Activated naive CD4-positive, alpha-beta T cell treated with anti-CD3 and anti-CD28 coated beads, Interleukin-2, amount 50 U/mL, for 16 hours (primary cell): ENCODE data around the gene F9.
"Not testable (repeated sequence)": the region's sequence is repeated elsewhere in the genome, so short reads cannot be mapped to it uniquely, and the experiment has no call there.

Experiments used
- DNase-seq: peaks from one replicate; pipeline ENCODE4 v3.0.0-alpha.2; 2020

The F9 gene

DNA sequence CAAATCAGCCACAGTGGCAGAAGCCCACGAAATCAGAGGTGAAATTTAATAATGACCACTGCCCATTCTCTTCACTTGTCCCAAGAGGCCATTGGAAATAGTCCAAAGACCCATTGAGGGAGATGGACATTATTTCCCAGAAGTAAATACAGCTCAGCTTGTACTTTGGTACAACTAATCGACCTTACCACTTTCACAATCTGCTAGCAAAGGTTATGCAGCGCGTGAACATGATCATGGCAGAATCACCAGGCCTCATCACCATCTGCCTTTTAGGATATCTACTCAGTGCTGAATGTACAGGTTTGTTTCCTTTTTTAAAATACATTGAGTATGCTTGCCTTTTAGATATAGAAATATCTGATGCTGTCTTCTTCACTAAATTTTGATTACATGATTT, at the start of gene F9:
F9 (plus strand) TSS at position 190 of the 400 bp plus-strand sequence; CDS start at position 216, 26 bp downstream.
- DNase-seq, result no peak

DNA sequence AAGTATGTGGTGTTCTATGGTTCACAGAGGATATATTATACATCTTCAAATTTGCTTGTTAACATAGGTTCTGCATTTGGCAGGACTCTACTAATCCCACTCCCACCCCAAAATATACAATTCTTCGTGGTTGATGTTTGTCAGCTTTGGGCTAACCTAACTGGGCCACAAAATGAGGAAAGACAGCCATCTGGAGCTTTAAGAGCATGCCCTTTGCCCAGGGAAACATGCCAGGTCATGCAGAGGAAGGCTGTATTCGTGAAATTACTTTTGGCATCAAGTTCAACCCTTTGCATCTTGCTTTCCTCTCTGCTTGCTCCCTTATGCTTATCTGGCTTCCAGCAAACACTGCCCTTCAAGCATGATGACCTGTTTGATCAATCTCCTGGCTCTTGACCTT, 46.8 kb upstream of the F9 start:
- no peak for DNase-seq

DNA sequence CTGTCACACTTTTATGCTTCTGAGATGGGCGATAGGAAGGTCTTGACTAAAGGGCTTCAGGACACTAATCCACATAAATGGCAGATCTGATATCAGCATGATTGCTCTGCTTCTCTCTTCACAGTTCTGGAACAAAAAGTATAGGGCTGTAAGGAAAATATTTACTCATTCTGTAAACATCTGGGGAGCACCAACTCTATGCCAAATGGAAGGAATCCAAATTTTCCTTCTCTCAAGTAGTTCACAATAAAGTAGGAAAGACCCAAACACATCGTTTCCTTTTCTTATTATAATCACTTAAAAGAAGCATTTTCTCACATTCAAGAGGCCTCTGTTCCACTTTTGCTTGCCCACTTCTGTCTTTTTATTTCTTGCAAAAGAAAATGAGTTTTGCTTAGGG, 45.9 kb upstream of the F9 start:
- DNase-seq, result no peak

DNA sequence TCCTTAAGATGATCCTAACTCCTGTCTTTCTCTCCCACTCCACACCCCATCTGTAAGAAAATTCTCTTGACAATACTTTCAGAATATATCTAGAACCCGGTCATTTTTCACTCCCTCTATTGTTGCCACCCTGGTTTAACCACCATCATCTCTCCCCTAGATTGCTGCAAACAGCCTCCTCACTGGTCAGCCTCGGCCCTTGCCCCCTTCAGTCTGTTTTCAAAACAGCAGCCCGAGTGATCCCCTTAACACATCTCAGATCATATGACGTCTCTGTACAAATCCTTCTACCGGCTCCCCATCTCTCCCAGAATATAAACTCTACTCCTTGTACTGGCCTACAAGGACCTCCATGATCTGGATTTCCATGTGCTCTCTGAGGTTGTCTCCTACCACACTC, 35.2 kb upstream of the F9 start:
- no peak for DNase-seq

DNA sequence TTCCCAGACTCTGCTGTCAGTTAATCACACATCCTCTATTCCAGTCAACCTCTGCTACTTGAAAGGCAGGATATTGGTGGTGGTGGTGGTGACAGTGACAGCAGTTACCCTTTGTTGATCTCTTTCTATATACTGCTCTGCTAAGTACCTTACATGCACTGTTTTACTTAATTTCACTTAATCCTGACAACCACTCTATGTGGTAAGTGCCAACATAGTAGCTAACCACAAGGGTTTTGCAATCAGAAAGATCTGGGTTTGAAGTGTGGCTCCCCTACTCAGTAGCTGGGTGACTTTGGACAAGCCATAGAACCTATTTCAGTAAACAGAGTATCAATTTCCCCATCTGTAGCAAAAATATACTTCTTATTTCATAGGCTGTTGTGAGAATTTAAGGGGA, 24.2 kb upstream of the F9 start:
- DNase-seq, result no peak

DNA sequence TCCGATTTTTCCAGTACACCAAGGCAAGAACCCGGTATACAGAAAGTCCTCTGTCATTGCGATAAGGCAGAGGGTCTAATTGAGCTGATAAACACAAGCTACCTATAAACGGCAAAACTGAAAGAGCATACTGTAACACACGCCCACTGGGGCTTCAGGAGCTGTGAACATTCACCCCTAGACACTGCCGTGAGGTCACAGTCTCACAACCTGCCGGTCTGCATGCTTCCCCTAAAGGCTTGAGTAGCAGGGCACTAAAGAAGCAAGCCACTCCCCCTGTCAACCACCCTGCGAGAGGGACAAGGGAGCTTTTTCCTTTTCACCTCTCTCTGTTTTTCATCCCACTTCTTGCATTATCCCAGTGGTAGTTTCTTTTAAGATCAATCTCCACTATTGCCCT, 22.4 kb upstream of the F9 start:
- no peak for DNase-seq

DNA sequence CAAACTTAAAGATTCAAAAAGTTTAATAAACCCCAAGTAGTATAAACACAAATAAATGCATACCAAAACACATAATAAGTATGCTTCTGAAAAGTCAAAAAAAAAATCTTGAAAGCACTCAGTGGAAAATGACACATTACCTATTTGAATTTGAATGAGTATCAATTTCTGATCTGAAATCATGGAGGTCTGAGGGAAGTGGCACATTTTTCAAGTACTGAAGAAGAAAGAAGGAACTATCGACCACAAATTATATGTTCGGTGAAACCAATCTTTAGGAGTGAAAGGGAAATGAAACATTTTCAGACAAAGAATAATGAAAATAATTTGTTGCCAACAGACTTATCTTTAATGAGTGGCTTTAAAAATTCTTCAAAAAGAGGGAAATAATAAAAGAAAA, 12.1 kb upstream of the F9 start:
- no peak for DNase-seq

DNA sequence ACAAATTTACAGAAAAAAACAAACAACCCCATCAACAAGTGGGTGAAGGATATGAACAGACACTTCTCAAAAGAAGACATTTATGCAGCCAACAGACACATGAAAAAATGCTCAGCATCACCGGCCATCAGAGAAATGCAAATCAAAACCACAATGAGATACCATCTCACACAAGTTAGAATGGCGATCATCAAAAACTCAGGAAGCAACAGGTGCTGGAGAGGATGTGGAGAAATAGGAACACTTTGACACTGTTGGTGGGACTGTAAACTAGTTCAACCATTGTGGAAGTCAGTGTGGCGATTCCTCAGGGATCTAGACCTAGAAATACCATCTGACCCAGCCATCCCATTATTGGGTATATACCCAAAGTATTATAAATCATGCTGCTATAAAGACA, 1.7 kb upstream of the F9 start:
- DNase-seq, result not testable (repeated sequence)

DNA sequence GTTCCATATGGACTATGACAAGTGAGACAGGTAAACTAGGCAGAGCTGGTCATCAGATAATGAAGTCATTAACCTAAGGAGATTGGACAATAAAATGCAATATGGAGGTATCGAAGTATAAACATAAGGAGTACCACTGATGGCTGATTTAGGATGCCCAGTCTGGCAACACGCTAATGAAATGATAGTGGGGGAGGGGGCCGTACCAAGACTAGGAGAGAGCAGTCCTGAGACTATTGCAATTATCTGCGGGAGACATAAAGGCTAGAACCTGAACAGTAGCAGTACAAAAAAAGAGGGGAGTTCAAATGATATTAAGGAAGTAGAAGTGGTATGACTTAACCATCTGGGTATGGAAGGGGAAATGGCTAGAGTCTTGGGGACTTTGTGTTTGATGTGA, 2.3 kb downstream of the F9 start:
- DNase-seq, result no peak

DNA sequence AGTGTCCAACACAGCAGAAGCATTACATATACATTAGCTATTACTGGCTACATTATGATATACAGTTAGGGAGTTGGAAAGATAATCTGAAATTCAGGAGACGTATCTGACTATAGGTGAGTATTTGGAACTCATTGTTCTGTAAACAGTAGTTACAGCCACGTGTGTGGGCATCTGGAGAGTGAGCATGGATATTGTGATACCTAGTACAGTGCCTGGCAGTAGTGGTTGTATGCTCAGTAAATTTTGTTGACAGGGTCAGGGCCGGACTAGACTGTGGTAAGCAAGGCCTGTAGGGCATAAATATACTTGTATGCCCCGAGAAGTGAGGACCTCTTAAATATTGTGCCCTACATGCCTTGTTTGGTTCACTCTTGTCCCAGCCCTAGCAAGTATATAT, 2.9 kb downstream of the F9 start:
- no peak for DNase-seq

DNA sequence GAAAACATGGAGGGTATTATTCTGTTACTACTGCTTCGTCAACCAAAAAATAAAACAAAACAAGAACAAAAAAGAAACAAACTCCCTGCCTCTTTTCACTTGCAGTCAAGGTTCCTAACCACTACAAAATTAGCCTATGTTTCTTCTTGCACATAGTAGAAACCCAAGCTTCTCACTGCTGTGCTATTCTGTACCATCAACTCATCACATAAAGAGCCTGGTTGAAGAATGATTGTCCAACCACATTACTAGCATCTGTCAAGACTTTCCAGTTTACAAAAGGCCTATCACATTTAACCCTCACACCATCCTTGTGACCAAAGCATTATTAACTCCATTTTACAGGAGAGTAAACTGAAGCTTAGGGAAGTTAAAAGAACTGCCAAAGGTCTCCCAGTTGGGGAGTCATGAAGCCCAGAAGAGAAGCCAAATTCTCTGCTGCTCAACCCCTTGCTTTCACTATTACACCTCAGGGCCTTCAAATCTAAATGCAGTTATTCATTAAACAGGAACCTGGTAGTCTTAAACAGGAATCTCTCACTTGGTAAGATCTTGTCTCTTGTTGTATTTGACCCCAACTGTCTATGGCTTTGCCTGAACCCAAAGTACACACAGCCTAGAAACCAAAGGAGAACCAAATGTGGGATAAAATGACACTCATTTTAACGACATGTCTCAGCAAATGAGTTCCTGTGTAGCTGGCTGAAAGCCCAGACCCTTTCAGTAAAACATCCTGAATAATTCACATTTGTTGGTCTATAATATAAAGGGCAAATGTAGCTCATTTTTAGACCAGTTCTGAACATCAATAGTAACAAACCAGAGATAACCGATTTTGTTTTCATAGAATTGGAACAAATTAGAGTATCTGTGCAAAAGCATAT, 8.6 kb downstream of the F9 start:
- DNase-seq, result no peak

DNA sequence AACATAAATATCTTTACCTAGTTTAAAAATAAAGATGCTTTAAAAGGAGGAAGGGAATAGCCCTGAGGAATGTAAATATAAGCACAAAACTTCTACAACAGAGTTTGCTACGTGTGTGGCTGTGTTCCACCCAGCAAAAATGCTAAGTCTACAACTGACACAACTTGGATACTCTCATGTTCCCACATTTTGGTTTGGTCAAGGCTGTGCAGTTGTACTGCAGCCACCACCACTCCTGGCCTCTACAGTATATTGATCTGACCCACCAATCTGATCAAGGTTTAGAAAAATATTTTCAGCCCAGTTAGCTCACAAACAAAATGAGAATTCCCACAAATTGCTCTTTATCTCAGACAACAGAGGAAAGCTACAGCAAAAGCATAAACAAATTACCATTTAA, 12.1 kb downstream of the F9 start:
- no peak for DNase-seq

DNA sequence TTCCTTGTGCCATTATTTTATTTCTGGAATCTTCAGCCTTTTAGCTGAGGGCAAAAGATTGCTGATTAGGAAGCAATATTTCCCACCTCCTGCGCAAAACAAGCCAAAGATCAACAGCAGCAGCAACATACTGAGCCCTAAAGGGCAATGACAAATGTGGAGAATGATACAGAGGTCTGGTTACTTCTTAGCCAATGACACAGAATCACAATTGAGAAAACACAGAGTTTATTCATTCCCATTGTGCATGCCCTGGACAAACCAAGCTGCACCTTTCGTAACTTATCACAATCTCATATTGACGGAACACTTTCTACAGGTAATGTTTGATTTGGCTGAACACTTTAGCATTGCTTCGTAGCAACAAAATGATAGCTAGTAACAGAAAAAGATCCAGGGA, 13.4 kb downstream of the F9 start:
- no peak for DNase-seq

DNA sequence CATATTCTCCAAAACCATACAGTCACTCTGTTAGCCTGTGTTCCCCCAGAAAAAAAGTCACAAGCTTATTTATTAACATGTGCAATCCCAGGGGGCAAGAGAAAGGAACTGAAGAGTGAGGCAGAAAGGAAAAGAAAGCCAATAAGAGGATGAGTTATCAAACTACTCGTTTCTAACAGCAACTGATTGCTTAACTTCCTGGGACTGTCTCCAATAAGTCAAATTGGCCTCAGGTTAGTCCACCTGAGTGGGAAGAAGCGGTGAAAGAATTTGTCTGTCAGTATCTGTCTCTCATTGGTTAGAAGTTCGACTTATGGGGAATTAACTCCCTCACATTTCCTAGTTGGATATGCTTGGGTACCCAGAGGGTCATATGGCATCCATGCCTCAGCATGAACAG, 14.1 kb downstream of the F9 start:
- DNase-seq, result no peak

DNA sequence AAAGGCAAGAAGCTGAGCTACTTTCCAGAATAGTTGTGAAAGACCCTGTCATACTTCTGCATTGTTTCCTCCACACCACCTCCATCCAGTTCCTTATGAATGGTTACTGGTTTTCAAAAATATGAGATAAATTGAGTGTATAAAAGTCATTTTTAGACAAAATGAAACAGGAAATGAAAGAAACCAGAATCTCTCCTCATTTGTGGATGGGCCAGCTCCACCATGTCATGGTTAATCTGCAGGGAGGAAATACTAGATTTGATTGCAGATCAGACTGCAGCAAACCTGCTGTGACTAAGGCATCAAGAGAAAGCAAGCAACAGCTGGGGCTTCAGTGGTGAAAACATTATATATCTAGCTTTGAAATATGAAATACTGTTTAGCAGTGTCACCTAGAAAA, 23.8 kb downstream of the F9 start:
- no peak for DNase-seq

DNA sequence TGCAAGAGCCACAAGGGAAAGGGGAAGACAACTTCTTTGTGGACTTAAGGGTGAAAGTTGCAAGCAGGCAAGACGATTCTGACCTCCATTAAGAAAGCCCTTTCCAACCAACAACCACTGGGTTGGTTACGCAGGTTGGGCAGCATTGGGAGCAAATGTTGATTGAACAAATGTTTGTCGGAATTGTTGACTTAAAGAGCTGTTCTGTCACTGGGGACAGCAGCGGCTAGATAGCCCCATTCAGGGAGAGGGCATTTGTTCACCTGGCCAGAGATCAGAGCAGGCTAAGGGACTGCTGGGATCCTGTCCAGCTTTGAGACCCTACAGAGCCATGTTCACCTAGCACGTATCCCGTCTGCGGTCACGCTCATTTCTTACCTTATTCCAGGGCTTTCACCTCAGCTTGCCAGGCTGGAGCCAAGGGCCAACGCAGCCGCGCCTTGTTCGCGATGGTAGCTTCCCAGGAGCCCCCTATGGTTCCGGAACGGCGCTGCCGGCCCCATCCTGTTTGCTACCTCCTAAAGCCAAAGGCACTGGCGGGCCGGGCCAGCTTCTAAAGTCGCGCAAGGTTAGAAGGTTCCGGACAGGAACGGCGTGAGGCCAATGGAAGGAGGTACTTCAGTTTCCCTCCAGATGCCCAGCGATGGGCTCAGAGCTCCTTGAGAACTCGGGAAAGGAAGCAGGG, 24.6 kb downstream of the F9 start:
- DNase-seq, result no peak

DNA sequence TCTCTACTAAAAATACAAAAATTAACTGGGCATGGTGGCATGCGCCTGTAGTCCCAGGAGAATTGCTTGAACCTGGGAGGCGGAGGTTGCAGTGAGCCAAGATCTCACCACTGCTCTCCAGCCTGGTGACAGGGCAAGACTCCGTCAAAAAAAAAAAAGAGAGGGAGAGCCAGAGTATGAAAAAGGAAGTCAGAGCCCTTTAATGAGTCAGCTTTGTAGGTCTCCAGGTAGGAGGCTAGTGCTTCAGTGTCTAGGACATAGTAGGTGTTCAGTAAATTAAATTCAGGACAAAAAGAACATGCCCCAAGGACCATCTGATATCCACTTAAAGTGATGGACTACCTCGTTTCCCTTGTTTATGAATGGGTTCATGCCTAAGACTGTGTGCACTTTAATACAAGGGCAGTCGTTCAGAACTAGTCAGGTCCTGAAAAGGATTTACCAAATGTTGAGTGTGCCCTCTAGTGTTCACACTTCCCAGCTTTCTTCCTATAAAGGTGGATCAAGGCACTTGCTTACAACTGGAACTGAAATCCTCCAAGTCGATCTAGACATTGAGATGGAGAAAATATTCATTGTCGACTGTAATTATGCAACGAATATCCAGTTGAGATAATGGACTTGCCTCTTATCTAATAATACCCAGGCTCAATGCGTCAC, 29.0 kb downstream of the F9 start:
- no peak for DNase-seq

DNA sequence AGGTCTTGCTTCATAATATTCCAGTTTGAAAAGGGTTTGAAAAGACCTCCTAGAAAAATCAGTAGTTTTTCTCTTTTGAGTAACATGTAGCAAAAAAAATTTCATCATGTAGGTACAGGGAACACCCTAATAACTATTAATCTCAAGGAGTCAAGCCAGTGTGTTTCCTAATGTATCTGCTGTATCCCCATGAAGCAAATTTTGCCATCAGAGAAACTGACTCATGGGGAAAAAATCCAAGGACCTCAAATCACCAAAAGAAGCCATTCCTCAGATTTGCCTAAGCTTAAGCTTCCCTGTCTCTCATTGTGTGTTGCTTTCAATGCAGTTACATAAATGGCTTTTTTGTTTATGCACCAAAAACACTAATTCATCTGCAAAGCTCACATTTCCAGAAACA, 29.7 kb downstream of the F9 start:
- DNase-seq, result no peak

DNA sequence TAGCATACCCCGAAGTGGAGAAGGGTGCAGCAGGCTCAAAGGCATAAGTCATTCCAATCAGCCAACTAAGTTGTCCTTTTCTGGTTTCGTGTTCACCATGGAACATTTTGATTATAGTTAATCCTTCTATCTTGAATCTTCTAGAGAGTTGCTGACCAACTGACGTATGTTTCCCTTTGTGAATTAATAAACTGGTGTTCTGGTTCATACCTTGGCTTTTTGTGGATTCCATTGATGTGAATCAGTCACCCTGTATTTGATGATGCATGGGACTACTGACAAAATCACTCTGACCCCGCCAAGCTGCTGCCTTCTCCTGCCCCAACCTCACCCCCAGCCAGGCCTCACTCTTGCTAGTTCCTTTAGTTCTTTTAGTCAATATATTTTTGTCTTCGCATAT, 32.7 kb downstream of the F9 start:
- DNase-seq, result no peak

DNA sequence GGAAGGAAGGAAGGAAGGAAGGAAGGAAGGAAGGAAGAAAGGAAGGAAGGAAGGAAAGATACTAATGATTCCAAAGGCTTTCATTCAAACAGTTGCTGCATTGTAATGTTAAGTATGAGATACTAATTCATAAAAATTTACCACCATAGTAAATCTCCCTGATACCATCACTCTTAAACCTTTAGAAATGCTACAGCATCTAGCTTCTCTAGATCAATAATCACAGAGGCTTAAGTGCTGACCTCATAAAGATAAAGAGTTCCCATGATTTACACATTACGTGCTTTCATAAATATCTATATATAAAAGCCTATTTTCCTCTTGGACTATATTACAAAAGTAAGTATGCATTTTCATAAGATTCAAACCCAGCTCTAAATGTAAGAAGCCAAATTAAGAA, 36.4 kb downstream of the F9 start:
- DNase-seq, result no peak

DNA sequence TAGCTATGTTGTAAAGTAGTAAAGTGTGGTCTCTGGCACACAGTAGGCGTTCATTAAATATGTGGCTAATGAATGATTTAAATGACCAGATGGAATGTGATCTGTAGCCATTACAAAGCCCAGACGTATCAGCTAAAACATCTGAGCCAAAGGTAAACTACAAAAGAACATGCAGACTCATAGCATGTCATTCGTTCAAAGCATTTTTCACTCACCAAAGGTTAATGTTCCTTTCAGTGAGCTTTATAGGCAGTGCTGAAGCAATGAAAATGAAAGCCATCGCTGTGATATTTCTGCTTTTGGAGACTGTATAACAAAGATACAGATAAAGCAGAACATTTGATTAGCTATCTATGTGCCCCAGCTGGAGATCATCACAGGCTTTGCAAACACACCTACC, 50.5 kb downstream of the F9 start:
- no peak for DNase-seq

DNA sequence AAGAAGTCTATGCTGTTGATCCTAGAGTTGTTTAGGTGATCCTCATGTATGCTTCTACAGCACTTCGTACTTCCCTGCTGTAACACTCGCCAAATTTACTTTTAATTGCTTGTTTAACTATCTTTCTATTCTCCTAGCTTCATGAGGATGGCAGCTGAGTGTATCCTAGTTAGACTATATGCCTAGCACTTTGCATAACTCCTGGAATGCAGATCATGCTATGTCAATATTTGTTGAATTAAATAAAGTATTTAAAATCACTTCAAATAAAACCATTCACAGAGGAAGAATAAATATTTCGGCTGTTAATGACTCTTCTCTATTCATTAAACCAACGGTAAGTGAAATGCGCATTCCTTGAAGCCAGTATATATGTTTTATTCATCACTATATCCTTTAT, 55.1 kb downstream of the F9 start:
- no peak for DNase-seq

DNA sequence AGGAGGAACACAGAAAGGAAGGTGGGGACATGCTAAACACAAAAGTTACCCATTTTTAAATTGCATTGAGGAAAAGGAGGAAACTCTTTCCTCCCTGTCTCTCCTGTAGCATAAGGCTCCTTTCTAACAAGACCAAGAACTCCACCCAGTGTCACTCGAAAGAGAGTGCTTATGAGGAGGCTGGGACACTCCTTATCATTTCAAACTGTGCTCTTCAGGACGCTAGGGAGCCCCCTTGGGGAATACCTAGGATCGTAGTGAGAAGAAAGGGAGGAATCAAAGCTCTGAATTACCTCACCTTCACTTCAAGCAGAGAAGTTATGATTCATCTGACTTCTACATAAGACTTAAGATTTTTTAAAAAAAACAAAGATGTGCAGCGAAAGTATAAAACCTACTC, 65.5 kb downstream of the F9 start:
- DNase-seq, result no peak

DNA sequence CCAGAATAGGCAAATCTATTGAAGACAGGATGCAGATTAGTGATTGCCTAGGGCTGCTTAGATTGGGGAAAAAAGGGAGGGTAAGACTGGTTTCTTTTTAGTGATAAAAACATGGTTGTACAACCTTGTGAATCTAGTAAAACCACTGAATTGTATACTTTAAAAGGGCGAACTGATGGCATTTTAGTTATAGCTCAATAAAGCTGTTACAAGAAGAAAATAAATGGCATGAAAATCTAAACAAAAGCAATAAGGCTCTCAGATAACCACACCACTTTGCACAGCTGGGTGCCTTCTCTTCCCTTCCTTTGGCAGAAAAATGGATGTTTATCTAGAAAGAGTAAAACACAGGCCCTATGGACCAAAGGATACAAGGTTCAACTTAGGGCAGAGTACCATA, 69.6 kb downstream of the F9 start:
- DNase-seq, result no peak
